Chondrocyte (in vitro differentiated cells): Measurements from ENCODE around the gene NRTN. TPM values are rescaled to one million over a fixed set of nuclear protein-coding genes. Genes with fewer than 3 reads are reported as not detected.

Source experiments
- DNase-seq: peaks from one replicate; pipeline ENCODE4 v3.0.0; 2021; ENCODE audit warnings: mixed read lengths, low spot score
- H3K27ac Mint-ChIP-seq: one replicate; pipeline ENCODE4 v1.8.0; 2021; ENCODE audit warnings: mild to moderate bottlenecking, moderate library complexity, mixed read lengths; ENCODE audit not compliant: unreplicated experiment
- H3K27me3 Mint-ChIP-seq: 2 replicates; pipeline ENCODE4 v1.8.0; 2021; ENCODE audit warnings: low read depth, mixed read lengths
- H3K36me3 Mint-ChIP-seq: 2 replicates; pipeline ENCODE4 v1.8.0; 2021; ENCODE audit warnings: low read depth, mixed read lengths
- H3K4me1 Mint-ChIP-seq: 2 replicates; pipeline ENCODE4 v1.8.0; 2021; ENCODE audit warnings: low read depth, mild to moderate bottlenecking, mixed read lengths
- H3K4me3 Mint-ChIP-seq: one replicate; pipeline ENCODE4 v1.8.0; 2021; ENCODE audit warnings: mild to moderate bottlenecking, moderate library complexity, mixed read lengths; ENCODE audit not compliant: unreplicated experiment
- H3K9me3 Mint-ChIP-seq: 2 replicates; pipeline ENCODE4 v1.8.0; 2021; ENCODE audit warnings: low read depth, mixed read lengths
- long read RNA-seq: library from polyadenylated mRNA; stranded (forward); transcript quantifications from one replicate; pipeline ENCODE4 v2.0.0, GENCODE V29; 2021
- total RNA-seq: library from RNA; stranded (reverse); gene quantifications from 3 replicates; pipeline ENCODE4 v1.2.1, GENCODE V29; 2021
- TF ChIP-seq, protein P1 (sequence below): fragments of 200-600 bp; sonication (generic); IDR thresholded peaks from 2 replicates; pipeline ENCODE4 v1.5.0; 2021; ENCODE audit warnings: antibody characterized with exemption, mild to moderate bottlenecking, moderate library complexity

Gene NRTN, protein sequence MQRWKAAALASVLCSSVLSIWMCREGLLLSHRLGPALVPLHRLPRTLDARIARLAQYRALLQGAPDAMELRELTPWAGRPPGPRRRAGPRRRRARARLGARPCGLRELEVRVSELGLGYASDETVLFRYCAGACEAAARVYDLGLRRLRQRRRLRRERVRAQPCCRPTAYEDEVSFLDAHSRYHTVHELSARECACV
- total RNA-seq: 0.54 to 0.77 TPM in 2 of 3 replicates, not detected in the other
- long read RNA-seq, partial matches to known transcripts: 0 of 1 reads
- long read RNA-seq, other reads (novel, unspliced or antisense): 1 of 1 reads

DNA sequence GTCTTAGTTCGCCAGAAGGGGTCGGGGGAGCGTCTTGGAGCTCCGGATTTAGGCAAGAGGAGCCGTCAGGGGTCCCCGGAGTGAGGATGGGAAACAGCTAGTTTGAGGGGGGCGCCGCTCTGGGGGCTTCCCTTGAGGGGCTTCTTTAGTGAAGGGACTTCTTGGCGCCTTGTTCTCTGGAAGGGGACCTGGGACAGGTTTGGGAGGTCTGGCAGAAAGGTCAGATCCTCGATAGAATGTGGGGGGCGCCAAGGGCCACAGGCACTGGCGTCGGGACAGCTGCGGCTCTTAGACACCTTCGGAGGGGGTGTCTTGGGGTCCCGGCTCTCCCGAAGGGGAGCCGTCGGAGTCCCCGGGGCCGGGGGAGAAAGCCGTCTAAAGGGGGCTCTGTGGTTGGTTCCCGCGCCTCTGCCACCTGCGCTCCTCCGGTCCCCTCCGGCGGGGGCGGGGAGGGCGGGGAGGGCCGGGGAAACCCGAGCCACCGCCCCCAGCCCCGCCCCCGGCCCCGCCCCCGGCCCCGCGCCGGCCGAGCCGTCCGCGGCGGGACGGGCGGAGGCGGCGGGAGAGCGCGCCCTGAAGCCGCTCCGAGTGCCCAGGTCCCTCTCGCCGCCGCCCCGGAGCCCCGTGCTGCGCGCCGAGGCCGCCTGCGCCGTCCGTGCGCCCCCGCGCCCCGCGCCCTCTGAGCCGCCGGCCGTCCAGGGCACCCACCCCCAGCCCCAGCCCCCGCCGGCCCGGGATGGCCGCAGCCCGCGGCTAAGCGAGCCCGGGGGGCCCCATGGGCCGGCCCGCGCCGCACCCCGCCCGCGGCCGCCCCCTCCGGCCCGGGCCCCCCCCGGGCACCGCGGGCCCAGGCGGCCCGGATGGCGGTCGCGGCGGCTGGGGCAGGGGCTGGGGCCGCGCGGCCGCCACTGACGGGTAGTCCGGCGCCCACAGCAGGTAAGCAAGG, at the start of gene NRTN:
NRTN (plus strand) TSS at position 552 of the 946 bp plus-strand sequence. CDS start 19,099 bp downstream, outside the sequence.
- H3K9me3 Mint-ChIP-seq: no peaks in the 10 kb centered on the region
- H3K4me3 Mint-ChIP-seq: peak within 1 kb of the TSS; percentile 51
- TF ChIP-seq, protein P1, sequence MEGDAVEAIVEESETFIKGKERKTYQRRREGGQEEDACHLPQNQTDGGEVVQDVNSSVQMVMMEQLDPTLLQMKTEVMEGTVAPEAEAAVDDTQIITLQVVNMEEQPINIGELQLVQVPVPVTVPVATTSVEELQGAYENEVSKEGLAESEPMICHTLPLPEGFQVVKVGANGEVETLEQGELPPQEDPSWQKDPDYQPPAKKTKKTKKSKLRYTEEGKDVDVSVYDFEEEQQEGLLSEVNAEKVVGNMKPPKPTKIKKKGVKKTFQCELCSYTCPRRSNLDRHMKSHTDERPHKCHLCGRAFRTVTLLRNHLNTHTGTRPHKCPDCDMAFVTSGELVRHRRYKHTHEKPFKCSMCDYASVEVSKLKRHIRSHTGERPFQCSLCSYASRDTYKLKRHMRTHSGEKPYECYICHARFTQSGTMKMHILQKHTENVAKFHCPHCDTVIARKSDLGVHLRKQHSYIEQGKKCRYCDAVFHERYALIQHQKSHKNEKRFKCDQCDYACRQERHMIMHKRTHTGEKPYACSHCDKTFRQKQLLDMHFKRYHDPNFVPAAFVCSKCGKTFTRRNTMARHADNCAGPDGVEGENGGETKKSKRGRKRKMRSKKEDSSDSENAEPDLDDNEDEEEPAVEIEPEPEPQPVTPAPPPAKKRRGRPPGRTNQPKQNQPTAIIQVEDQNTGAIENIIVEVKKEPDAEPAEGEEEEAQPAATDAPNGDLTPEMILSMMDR: no peak
- H3K27me3 Mint-ChIP-seq: peaks cover 9% of the 10 kb centered on the region
- H3K36me3 Mint-ChIP-seq: no peaks in the 10 kb centered on the region
- no peak for DNase-seq
- peaks cover 9% of the 10 kb centered on the region for H3K4me1 Mint-ChIP-seq
- H3K27ac Mint-ChIP-seq: no peak within 1 kb of the TSS

- Mint-ChIP-seq H3K4me1 (no peaks in the 10 kb centered on the region), H3K27me3 (peaks cover 4% of the 10 kb centered on the region), H3K9me3 (peaks cover 5% of the 10 kb centered on the region), H3K4me3 (no peak overlapping the region), H3K27ac (no peak overlapping the region), H3K36me3 (no peaks in the 10 kb centered on the region)
- DNase-seq: no peak
- TF ChIP-seq, protein P1: no peak
Measured at GRCh38 chr19:5762608-5763217, 42.2 kb upstream of the NRTN start.

- no peaks in the 10 kb centered on the region for H3K4me1 Mint-ChIP-seq
- H3K36me3 Mint-ChIP-seq: no peaks in the 10 kb centered on the region
- TF ChIP-seq, protein P1: no peak
- no peak overlapping the region for H3K4me3 Mint-ChIP-seq
- no peak for DNase-seq
- H3K9me3 Mint-ChIP-seq: peaks cover 5% of the 10 kb centered on the region
- H3K27ac Mint-ChIP-seq: no peak overlapping the region
- peaks cover 2% of the 10 kb centered on the region for H3K27me3 Mint-ChIP-seq
Measured at GRCh38 chr19:5765220-5765619, 39.6 kb upstream of the NRTN start.

DNA sequence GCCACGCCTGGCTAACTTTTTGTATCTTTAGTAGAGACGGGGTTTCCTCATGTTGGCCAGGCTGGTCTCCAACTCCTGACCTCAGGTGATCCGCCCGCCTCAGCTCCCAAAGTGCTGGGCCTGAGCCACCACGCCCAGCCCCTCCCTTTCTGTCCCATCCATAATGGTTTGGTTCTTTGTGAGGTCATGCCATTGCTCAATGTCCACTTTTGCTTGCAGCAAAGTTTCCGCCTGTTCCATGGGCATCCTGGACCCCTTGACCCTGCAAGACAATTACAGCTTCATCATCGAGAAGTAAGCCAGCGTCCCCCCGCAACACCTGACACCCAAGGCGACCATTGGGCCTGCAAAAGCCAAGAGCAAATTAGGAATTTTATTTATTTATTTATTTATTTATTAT, 36.9 kb upstream of the NRTN start:
- Mint-ChIP-seq H3K36me3 (no peaks in the 10 kb centered on the region), H3K4me3 (no peak overlapping the region), H3K4me1 (no peaks in the 10 kb centered on the region), H3K27ac (no peak overlapping the region), H3K27me3 (no peaks in the 10 kb centered on the region), H3K9me3 (no peaks in the 10 kb centered on the region)
- DNase-seq: no peak
- TF ChIP-seq, protein P1: no peak

- TF ChIP-seq, protein P1: no peak
- Mint-ChIP-seq H3K4me1 (no peaks in the 10 kb centered on the region), H3K4me3 (no peak overlapping the region), H3K27ac (no peak overlapping the region), H3K36me3 (no peaks in the 10 kb centered on the region), H3K9me3 (no peaks in the 10 kb centered on the region), H3K27me3 (no peaks in the 10 kb centered on the region)
- no peak for DNase-seq
Measured at GRCh38 chr19:5772416-5772815, 32.5 kb upstream of the NRTN start.
